Measurements from ENCODE around the gene EPAS1. TPM values are rescaled to one million over a fixed set of nuclear protein-coding genes. Genes with fewer than 3 reads are reported as not detected.

Gene EPAS1
- total RNA-seq, 1 donor from 2014 or later: 205 TPM

DNA sequence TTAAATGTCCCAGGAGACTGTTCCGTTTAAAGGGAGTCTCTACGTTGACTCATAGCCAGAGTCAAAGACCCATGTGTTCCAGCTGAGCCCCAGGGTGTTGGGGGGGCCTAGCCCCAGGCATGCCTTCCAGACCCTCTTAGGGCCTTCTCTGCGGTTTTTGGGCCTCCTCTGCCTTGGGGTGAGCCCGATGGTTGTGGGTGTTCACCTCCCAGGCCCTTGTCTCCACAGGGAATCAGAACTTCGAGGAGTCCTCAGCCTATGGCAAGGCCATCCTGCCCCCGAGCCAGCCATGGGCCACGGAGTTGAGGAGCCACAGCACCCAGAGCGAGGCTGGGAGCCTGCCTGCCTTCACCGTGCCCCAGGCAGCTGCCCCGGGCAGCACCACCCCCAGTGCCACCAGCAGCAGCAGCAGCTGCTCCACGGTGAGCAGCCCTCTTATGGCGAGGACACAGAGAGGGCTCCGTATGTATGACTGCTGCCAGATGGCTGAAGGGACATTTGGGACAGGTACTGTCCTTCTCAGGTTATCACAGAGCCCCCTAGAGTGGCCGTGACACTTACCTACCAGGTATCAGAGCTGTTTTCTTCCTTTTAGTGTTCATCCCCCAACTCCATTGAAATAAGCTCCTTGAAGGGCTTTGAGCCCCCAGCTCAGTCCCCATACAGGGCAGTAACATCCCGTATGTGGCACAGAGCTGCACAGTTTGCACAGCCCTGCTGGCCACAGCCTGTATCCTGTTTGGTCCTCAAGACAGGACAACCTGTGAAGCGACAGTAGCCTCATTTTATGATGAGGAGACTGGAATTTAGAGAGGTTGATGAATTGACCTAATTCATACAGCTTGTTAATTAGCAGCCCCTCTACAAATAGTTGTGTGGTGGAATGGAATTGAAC lies 80.7 kb downstream of the EPAS1 start:
- intact Hi-C loops (cut with micrococcal nuclease): no loop called here
- Histone ChIP-seq H3K4me1 (peaks cover 57% of the 10 kb centered on the region), H3K27me3 (ENCODE audit: low read depth) (no peaks in the 10 kb centered on the region), H3K9me3 (replicated peaks) (no peaks in the 10 kb centered on the region), H3K36me3 (peaks cover 100% of the 10 kb centered on the region), H3K4me3 (no peak overlapping the region), H3K27ac (replicated peaks) (peak overlapping the region; percentile 63)
- no peak for DNase-seq
- TF ChIP-seq, protein P1, sequence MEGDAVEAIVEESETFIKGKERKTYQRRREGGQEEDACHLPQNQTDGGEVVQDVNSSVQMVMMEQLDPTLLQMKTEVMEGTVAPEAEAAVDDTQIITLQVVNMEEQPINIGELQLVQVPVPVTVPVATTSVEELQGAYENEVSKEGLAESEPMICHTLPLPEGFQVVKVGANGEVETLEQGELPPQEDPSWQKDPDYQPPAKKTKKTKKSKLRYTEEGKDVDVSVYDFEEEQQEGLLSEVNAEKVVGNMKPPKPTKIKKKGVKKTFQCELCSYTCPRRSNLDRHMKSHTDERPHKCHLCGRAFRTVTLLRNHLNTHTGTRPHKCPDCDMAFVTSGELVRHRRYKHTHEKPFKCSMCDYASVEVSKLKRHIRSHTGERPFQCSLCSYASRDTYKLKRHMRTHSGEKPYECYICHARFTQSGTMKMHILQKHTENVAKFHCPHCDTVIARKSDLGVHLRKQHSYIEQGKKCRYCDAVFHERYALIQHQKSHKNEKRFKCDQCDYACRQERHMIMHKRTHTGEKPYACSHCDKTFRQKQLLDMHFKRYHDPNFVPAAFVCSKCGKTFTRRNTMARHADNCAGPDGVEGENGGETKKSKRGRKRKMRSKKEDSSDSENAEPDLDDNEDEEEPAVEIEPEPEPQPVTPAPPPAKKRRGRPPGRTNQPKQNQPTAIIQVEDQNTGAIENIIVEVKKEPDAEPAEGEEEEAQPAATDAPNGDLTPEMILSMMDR (IDR thresholded peaks at IDR 0.05; ENCODE audit: borderline replicate concordance): no peak

DNA sequence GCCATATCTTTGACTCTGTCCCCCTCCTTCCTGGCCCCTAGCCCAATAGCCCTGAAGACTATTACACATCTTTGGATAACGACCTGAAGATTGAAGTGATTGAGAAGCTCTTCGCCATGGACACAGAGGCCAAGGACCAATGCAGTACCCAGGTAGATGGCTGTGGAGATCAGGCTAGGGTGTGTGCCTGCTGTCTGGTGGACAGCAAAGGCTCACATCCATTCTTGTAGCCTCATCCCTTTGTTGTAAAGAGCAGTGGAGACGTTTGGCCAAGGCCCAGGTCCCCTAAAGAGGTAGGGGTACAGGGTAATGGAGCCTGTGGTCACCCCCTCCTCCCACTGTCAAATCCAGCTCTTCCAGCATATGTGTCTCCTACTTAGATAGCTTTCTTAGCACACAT lies 81.4 kb downstream of the EPAS1 start:
- Histone ChIP-seq H3K9me3 (replicated peaks) (no peaks in the 10 kb centered on the region), H3K36me3 (peaks cover 100% of the 10 kb centered on the region), H3K27me3 (ENCODE audit: low read depth) (no peaks in the 10 kb centered on the region), H3K4me3 (no peak overlapping the region), H3K27ac (replicated peaks) (peak overlapping the region; percentile 63), H3K4me1 (peaks cover 57% of the 10 kb centered on the region)
- intact Hi-C loops (cut with micrococcal nuclease): no loop called here
- TF ChIP-seq, protein P1 (IDR thresholded peaks at IDR 0.05; ENCODE audit: borderline replicate concordance): no peak
- no peak for DNase-seq

DNA sequence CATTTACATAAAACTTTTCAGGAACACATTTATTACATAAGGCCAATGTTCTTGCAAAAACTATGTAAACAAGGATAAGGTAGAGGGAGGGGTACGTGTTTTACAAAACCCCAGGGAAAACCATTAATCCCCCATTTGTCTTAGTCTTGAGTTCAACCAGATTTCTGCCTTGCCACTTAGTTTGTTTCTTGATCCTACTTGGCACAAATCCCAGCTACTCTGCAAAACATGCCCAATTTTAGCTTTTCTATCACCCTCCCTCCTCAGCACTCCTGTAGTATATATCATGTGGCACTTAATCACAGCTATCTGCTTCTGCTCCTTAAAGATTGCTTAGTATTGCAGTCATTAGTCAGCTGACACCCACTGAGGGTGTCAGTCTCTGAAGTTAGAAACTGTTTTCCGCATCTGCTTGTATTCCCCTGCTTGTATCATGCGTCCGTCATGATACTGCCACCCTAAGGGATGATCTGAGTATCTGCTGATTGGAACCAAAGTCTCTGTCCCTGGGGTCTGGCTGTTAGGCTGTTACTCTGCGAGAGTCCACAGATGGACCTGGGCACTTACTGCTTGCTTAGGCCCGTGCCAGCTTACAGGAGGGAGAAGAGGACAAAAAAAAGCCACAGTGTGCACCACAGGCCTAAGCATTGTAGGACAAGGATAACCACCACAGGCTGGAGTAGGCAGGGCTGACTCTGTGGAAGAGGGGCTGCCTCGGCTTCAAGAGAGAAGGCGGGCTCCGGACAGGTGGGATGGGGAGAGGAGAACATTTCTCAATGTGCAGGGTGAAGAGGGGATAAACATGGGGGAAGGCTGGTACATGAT lies 82.2 kb downstream of the EPAS1 start:
- DNase-seq: no peak
- Histone ChIP-seq H3K36me3 (peaks cover 100% of the 10 kb centered on the region), H3K27ac (replicated peaks) (peak overlapping the region; percentile 63), H3K27me3 (ENCODE audit: low read depth) (no peaks in the 10 kb centered on the region), H3K4me1 (peaks cover 59% of the 10 kb centered on the region), H3K9me3 (replicated peaks) (no peaks in the 10 kb centered on the region), H3K4me3 (no peak overlapping the region)
- TF ChIP-seq, protein P1 (IDR thresholded peaks at IDR 0.05; ENCODE audit: borderline replicate concordance): no peak
- intact Hi-C loops (cut with micrococcal nuclease): no loop called here

DNA sequence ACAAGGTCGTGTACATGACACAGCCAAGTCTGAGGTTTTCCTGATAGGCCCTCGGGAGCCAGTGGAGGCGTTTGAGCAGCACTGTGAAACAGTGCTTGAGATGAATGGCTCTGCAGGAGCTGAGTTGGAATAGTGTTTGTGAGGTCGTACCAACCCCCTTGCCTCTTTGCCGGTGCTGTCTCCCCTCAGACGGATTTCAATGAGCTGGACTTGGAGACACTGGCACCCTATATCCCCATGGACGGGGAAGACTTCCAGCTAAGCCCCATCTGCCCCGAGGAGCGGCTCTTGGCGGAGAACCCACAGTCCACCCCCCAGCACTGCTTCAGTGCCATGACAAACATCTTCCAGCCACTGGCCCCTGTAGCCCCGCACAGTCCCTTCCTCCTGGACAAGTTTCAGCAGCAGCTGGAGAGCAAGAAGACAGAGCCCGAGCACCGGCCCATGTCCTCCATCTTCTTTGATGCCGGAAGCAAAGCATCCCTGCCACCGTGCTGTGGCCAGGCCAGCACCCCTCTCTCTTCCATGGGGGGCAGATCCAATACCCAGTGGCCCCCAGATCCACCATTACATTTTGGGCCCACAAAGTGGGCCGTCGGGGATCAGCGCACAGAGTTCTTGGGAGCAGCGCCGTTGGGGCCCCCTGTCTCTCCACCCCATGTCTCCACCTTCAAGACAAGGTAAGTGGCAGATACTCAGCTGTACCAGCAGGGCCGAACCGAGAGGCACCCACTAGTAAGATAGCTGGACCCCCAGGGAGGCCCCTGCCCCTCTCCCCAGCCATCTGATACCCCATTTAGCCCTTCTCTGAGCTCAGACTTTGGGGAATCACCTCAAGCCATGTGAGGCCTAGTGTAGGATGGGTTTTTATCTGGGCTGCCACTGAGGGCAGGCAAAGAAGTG lies 83.1 kb downstream of the EPAS1 start:
- Histone ChIP-seq H3K36me3 (peaks cover 100% of the 10 kb centered on the region), H3K27ac (replicated peaks) (peak overlapping the region; percentile 9), H3K4me1 (peaks cover 66% of the 10 kb centered on the region), H3K4me3 (no peak overlapping the region), H3K9me3 (replicated peaks) (no peaks in the 10 kb centered on the region), H3K27me3 (ENCODE audit: low read depth) (no peaks in the 10 kb centered on the region)
- TF ChIP-seq, protein P1 (IDR thresholded peaks at IDR 0.05; ENCODE audit: borderline replicate concordance): no peak
- intact Hi-C loops (cut with micrococcal nuclease): no loop called here
- DNase-seq: no peak

Data from left ventricle myocardium inferior (tissue), 1 donor.